Adipose tissue (tissue), 3 donors: ENCODE measurements around the gene FAM114A1. TPM values are rescaled to one million over a fixed set of nuclear protein-coding genes. Genes with fewer than 3 reads are reported as not detected.

Experiments used
- H3K27ac ChIP-seq: one replicate; pipeline ENCODE4 v1.5.1; 2013; ENCODE audit warnings: low read depth, low read length
- WGBS, 3 donors: extraction: QIAGEN DNeasy Blood & Tissue Kit; methylation state at CpG; one replicate each; pipeline ENCODE4 v1.1.7; 2013; 5-methylcytosine and 5-hydroxymethylcytosine counted together
- polyA plus RNA-seq, 3 donors: library from polyadenylated mRNA; stranded (reverse); fragments of 200-250 nt; gene quantifications; one replicate each; pipeline ENCODE4 v1.2.3, GENCODE V29; 2013
- donor health status: healthy with polysubstance abuse.
- donor health status: Bipolar disorder and iron deficiency.
- donor health status: healthy.

FAM114A1 gene
- 10 to 100 TPM; 11.0 to 50.7 (median 20.6) TPM for polyA plus RNA-seq

DNA sequence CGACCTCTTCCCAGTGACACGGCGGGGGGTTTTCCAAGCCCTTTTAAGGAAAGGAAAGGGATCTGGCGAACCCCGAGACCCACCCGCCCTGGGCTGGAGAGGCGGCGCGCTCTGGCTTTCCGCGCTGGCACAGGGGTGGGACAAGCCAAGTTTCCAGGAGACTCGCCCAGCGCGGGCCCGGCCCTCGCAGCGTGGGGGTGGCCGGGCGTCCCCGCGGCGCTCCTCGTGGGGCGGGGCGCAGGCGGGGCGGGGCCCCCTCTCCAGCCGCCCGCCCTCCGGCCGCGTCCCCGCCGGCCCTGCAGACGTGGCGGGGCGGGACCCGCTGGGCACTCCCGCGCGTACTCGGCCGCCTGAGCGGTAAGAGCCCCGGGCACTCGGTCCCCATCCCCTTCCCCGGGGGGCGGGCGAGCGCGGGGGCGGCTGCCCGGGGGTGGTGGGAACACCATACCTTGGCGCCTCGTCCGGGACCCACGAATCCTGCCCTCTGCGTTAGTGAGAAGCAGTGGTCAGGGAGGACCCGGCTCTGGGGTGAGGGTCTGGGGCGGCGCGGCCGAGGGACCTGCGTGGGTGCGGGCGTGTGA, at the start of gene FAM114A1:
Gene FAM114A1, plus strand, starts transcription at position 329 of the 581 bp plus-strand sequence. CDS start 10,273 bp downstream, outside the sequence.
- 0 to 1% (median 1%) methylated on average over 29 to 66 of the region's 66 CpGs for WGBS, 3 donors
- peak within 1 kb of the TSS; percentile 44 for H3K27ac ChIP-seq

- H3K27ac ChIP-seq, result no peak overlapping the region
- WGBS, 3 donors, result 72 to 82% (median 76%) methylated on average over 5 of the region's 5 CpGs
Measured at GRCh38 chr4:38818441-38818976, 49.1 kb upstream of the FAM114A1 start.

GRCh38 chr4:38819569-38819968, 48.0 kb upstream of the FAM114A1 start:
- 65 to 80% (median 70%) methylated on average over 3 of the region's 3 CpGs for WGBS, 3 donors
- H3K27ac ChIP-seq, result no peak overlapping the region

DNA sequence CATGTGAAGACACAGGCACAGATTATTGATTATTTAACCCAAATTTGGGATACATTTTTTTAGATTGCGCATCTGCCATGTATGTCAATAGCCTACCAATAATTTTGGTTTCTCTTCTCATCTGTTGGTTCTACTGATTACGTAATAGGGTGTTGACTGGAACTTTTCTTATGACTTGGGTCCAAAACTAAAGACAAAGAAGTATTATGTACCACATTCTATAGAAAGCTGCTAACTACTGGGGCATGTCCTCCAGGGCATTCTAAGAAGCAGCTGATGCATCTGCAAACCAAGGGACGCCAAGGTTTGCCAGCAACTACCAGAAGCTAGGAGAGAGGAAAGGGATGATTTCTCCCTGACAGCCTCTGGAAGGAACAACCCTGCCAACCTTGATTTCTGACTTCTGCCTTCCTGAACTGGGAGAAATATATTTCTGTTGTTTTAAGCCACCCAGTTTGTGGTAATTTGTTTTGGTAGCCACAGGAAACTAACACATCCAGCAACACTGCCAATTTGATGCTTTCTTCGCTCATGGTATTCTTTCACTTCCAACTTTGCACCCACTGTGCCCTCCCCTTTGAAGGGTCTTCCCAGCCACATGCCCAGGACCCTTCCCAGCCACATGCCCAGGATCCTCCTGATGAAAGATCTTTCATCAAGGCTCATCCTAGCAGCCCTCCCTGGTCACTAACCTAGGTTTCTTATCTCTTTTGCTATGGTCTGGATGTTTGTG, 47.1 kb upstream of the FAM114A1 start:
- 85 to 95% (median 90%) methylated on average over 4 of the region's 4 CpGs for WGBS, 3 donors
- H3K27ac ChIP-seq, result no peak overlapping the region

- H3K27ac ChIP-seq, result no peak overlapping the region
- 94 to 98% (median 97%) methylated on average over 3 of the region's 3 CpGs for WGBS, 3 donors
Measured at GRCh38 chr4:38821739-38822138, 45.9 kb upstream of the FAM114A1 start.

DNA sequence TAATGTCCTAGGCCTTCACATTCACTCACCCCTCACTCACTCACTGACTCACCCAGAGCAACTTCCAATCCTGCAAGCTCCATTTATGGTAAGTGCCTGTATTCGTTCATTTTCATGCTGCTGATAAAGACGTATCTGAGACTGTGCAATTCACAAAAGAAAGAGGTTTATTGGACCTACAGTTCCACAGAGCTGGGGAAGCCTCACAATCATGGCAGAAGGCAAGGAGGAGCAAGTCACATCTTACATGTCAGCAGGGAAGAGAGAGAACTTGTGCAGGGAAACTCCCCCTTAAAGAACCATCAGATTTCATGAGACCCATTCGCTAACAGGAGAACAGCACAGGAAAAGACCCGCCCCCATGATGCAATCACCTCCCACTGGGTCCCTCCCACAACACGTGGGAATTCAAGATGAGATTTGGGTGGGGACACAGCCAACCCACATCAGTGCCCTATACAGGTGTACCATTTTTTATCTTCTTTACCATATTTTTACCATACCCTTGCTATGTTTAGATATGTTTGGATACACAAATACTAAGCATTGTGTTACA, 44.8 kb upstream of the FAM114A1 start:
- 78 to 89% (median 80%) methylated on average over 5 of the region's 5 CpGs for WGBS, 3 donors

DNA sequence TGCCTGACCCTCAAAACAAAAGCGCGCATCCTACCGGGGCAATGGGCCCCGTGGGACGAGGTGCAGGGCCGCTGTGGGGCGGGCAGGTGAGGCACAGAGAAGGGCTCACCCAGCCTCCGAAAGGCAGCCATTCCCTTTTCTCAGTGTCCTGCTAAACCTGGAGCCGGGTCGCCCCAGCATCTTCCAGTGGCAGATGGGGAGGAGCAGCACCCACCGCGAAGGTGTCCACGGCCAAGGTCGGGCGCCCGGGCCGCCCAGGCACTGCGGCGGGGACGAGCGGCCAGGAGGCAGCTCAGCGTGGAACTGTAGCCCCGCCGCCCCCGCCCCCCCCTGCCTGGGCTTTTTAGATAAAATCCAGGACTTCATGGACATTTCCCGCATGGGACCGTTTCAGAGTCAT, 43.8 kb upstream of the FAM114A1 start:
- no peak overlapping the region for H3K27ac ChIP-seq
- 89 to 95% (median 94%) methylated on average over 27 of the region's 27 CpGs for WGBS, 3 donors

More for the DNA sequence above, 44.8 kb upstream of the FAM114A1 start:
- H3K27ac ChIP-seq, result no peak overlapping the region

- 93 to 95% (median 94%) methylated on average over 5 of the region's 5 CpGs for WGBS, 3 donors
- no peak overlapping the region for H3K27ac ChIP-seq
Measured at GRCh38 chr4:38829237-38829636, 38.4 kb upstream of the FAM114A1 start.

- no peak overlapping the region for H3K27ac ChIP-seq
Measured at GRCh38 chr4:38831653-38832052, 36.0 kb upstream of the FAM114A1 start.

- 85 to 96% (median 86%) methylated on average over 1 of the region's 1 CpG for WGBS, 3 donors
- H3K27ac ChIP-seq, result no peak overlapping the region
Measured at GRCh38 chr4:38832206-38832605, 35.4 kb upstream of the FAM114A1 start.

- no peak overlapping the region for H3K27ac ChIP-seq
- WGBS, 3 donors, result 92 to 96% (median 94%) methylated on average over 7 of the region's 7 CpGs
Measured at GRCh38 chr4:38832624-38833528, 34.7 kb upstream of the FAM114A1 start.

DNA sequence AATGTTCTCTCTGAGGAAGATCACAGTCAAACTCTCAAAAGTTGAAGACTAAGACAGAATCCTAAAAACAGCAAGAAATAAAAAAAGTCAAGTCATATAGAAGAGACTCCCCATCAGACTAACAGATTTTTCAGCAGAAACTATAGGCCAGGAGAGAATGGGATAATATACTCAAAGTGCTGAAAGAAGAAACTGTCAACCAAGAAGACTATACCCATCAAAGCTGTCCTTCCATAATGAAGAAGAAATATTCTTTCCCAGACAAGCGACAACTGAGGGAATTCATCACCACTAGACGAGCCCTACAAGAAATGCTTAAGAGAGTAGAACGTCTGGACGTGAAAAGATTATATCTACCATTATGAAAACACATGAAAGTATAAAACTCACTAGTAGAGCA, 33.0 kb upstream of the FAM114A1 start:
- WGBS, 3 donors, result 91 to 95% (median 94%) methylated on average over 4 of the region's 4 CpGs
- H3K27ac ChIP-seq, result no peak overlapping the region

DNA sequence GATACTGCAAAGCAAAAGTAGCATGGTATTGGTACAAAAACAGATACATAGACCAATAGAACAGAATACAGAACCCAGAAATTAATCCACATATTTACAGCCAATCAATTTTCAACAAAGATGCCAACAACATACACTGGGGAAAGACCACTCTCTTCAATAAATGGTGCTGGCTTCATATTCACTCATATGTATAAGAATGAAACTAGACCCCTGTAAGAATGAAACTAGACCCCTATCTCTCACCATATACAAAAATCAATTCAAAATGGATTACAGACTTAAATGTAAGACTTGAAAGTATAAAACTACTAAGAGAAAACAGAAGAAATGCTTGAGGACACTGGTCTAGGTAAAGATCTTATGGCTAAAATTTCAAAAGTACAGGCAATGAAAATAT, 30.3 kb upstream of the FAM114A1 start:
- no peak overlapping the region for H3K27ac ChIP-seq

DNA sequence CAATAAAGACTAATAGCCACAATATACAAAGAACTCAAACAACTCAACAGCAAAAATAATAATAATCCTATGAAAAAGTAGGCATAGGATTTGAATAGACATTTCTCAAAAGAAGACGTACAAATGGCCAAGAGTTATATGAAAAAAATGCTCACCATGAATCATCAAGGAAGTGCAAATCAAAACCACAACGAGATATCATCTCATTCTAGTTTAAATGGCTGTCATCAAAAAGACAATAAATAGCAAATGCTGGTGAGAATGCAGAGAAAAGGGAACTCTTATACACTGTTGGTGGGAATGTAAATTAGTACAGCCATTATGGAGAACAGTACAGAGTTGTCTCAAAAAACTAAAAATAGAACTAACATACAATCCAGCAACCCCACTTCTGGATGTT, 29.8 kb upstream of the FAM114A1 start:
- 37 to 69% (median 54%) methylated on average over 2 of the region's 2 CpGs for WGBS, 3 donors
- H3K27ac ChIP-seq, result no peak overlapping the region

GRCh38 chr4:38842994-38843393, 24.6 kb upstream of the FAM114A1 start:
- H3K27ac ChIP-seq, result no peak overlapping the region
- WGBS, 3 donors, result 62 to 89% (median 82%) methylated on average over 4 of the region's 4 CpGs

- H3K27ac ChIP-seq, result no peak overlapping the region
- 77 to 100% (median 95%) methylated on average over 3 of the region's 3 CpGs for WGBS, 3 donors
Measured at GRCh38 chr4:38846015-38846414, 21.6 kb upstream of the FAM114A1 start.

GRCh38 chr4:38855466-38855865, 12.1 kb upstream of the FAM114A1 start:
- 77 to 85% (median 81%) methylated on average over 5 of the region's 5 CpGs for WGBS, 3 donors
- no peak overlapping the region for H3K27ac ChIP-seq

- H3K27ac ChIP-seq, result no peak overlapping the region
- 38 to 39% (median 38%) methylated on average over 4 of the region's 4 CpGs for WGBS, 3 donors
Measured at GRCh38 chr4:38856046-38856445, 11.6 kb upstream of the FAM114A1 start.
